Coronary artery (tissue), 2 donors: ENCODE data around the gene MAB21L4.

Experiments used
- DNase-seq: peaks from one replicate; pipeline ENCODE4 v3.0.0-alpha.2; 2017; ENCODE audit warnings: low spot score
- H3K27ac ChIP-seq, 2 donors: fragments of 200-600 bp; sonication (generic); one replicate each; pipeline ENCODE4 v1.5.1; 2016 to 2019
- H3K4me3 ChIP-seq: fragments of 200-600 bp; sonication (generic); 2 replicates; pipeline ENCODE4 v1.5.1; 2016; ENCODE audit warnings: mild to moderate bottlenecking, moderate library complexity
- TF ChIP-seq, protein P1 (sequence below): fragments of 200-600 bp; sonication (generic); IDR thresholded peaks from one replicate; pipeline ENCODE4 v1.5.1; 2019; ENCODE audit warnings: antibody characterized with exemption

Gene MAB21L4

DNA sequence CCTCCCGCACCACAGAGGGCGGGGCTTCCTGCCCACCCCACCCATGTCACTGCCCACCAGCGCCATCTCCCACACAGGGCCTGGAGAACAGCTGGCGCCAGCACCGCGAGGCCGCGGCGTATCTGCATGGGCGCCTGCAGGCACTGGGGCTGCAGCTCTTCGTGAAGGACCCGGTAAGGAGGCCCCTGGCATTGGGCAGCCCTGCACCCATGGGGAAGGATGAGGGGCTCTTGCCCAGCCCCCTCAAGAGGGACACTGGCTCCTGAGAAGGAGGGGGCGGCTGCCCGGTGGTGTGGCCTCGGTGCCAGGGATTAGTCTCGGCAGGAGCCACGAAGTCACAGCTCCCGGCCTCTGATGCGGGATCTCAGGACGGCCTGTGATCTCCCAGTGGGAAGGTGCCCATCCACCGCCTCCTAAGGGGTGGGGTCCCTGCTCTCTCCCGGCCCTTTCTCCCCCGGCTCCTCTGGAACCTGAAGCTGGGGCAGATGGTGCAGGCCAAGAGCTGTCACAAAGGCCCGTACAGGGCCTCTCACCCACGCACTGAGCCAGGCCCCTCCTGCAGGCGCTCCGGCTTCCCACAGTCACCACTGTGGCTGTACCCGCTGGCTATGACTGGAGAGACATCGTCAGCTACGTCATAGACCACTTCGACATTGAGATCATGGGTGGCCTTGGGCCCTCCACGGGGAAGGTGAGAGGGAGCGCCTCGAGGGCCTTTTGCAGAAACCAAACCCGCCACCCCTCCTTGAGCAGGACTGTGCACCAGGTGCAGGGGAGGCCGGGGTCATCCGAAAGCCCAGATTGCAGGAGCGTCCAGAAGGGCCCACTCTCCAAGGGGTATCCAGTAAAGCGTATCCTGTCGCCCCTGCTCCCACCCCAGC lies 18.3 kb downstream of the MAB21L4 start:
- TF ChIP-seq, protein P1, sequence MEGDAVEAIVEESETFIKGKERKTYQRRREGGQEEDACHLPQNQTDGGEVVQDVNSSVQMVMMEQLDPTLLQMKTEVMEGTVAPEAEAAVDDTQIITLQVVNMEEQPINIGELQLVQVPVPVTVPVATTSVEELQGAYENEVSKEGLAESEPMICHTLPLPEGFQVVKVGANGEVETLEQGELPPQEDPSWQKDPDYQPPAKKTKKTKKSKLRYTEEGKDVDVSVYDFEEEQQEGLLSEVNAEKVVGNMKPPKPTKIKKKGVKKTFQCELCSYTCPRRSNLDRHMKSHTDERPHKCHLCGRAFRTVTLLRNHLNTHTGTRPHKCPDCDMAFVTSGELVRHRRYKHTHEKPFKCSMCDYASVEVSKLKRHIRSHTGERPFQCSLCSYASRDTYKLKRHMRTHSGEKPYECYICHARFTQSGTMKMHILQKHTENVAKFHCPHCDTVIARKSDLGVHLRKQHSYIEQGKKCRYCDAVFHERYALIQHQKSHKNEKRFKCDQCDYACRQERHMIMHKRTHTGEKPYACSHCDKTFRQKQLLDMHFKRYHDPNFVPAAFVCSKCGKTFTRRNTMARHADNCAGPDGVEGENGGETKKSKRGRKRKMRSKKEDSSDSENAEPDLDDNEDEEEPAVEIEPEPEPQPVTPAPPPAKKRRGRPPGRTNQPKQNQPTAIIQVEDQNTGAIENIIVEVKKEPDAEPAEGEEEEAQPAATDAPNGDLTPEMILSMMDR, result no peak
- Histone ChIP-seq H3K4me3 (no peak overlapping the region), H3K27ac (no peak overlapping the region)
- no peak for DNase-seq

DNA sequence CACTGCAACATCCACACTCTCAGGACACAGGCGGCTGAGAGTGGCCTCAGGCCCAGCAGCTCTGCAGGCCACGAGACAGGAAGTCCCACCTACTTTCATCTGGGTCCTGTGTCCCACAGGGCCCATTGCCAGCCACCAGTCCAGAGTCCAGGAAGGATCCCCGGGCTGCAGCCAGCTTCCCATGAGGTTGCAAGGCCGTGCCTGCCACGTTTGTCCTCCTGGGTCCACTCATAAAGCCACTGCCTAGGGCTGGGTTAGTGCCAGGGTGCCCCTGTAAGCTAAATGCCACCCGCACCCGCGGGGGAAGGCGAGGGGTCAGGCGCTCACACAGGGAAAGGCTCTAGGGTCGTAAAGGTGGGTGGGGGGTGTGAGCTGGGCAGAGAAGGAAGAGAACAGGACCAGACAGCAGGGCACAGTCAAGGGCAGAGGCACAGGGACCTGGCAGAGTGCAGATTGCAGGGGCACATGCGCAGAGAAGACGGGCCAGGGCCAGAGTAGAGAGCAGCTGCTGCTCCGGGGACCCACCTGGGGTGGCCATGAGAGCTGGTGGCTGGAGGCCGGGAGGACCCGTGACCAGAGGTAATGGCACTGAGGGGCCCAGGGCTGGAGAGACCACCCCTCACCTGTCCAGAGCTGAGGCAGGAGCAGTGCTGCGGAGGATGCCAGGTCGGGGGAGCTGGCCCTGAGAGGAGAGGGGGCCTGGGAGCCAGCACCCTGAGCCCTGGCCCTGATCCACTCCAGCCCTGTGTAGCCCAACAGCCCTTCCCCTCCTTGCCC lies 19.3 kb downstream of the MAB21L4 start:
- TF ChIP-seq, protein P1, result no peak
- H3K27ac ChIP-seq, result no peak overlapping the region
- DNase-seq, result no peak
- H3K4me3 ChIP-seq, result no peak overlapping the region

DNA sequence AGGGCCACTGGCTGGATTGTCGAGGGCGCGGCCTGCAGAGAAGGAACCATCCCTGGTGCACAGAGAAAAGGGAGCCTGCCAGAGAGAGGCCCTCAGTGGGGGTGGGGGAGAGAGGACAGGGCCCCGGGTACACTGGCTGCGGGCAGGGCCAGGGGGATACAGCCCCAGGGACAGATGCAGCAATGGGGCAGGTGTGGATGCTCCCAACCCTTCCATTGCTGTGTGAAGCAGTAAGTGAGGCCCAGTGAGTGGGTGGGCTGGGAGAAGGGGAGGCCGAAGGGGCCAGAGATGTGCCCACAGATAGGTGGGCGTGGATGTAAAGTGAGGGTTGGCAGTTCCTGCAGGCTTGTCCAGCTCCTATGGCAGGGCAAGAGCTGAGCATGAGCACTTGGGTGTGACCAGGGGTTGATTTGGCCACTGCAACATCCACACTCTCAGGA lies 19.9 kb downstream of the MAB21L4 start:
- TF ChIP-seq, protein P1, result no peak
- Histone ChIP-seq H3K4me3 (no peak overlapping the region), H3K27ac (no peak overlapping the region)
- no peak for DNase-seq

DNA sequence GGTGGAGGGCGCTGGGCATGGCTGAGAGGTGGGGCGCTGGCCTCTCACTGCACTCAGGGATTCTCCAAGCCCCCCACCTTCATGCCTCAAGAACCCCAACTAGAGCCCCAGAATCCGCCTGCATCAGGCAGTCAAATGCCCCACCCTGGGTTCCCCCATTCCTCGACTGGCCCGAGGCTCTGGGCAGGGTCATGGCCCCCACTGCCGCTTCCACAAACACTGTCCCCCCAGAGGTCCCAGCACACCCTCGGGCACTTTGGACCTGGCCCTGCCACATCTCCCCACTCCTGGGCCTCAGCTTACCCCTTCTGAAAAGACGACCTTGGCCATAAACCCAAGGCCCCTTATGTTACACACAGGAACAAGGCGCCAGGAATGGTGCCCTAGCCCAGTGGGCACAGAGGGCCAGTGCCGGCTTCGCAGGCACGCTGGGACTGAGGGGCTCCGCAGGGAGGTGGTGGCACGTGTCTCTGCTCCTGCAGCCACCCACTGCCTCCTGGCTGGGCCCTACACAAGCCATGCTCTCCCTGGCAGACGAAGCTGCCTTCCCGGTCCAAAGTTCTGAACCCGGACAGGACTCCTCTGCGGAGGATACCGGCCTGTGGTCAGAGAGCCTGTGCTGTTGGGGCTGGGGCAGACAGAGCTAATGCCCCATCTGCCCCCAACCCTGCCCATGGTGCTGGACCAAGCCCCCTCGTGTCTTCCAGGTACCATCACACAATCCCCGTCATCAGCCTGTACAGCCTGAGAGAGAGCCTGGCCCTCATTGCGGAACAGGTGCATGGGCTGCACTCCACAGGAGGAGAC lies 20.5 kb downstream of the MAB21L4 start:
- Histone ChIP-seq H3K4me3 (no peak overlapping the region), H3K27ac (no peak overlapping the region)
- no peak for DNase-seq
- TF ChIP-seq, protein P1, result no peak

DNA sequence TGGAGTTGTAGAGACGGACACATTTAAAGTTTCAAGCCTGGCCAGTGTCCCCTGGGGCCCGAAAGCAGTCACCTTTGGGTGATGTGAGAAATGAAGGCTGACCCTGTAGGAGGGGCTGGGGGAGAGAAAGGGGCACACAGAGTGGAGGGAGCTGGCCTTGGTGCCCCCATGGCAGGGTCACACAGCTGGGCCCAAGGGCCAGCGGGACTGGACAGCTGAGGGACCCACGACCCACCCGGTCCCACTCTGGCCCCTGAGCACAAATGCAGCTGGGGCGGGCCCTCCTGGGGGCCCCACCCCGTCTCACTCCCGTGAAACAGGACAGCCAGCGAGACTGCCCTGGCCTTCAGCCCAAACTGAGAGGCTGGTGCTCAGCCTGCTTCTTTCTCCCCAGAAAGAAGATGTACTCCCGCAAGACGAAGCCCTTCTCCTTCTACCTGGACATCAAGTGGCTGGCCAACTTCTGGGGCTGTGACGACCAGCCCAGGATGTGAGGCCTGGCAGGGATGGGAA lies 21.2 kb downstream of the MAB21L4 start:
- no peak overlapping the region for H3K4me3 ChIP-seq
- H3K27ac ChIP-seq, result no peak overlapping the region
- TF ChIP-seq, protein P1, result no peak
- no peak for DNase-seq

DNA sequence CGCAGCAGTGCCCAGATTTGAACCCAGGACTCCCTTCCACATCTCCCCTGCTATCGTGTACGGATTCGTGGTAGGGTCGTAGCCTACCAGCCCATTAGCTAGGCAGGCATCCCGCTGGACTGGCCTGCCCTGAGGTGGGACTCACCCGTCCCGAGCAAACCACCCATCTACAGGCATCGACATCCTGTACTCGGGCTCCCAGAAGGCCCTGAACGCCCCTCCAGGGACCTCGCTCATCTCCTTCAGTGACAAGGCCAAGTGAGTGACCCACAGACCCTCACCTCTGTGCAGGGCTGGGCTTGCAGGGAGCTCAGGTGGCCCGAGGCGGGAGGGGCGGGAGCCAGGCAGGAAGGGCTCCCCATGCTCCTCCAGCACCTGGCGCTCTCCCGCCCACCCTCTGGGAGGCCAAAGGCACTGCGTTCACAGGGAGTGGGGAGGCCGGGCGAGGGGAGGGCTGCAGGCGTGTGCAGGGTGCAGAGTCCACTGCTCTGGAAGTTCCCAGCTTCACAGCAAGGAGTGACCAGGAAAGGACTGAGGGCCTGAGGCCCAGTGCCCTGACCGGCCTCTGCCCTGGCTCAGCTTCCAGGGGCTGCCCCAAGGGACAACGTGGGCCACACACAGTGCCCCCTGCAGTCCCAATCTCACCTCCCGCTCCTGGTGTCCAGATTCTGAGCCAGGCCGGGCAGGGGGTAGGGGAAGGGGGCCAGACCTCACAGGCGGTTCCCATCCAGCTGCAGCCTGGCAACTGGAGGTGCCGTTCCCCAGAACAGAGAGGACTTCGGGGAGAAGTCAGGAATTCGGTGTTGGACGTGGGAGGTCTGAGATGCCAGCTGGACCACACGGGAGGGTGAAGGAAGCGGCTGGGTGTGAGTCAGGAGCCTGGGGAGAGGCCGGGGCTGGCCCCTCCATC lies 21.9 kb downstream of the MAB21L4 start:
- Histone ChIP-seq H3K4me3 (no peak overlapping the region), H3K27ac (no peak overlapping the region)
- no peak for DNase-seq
- TF ChIP-seq, protein P1, result no peak
